ENCODE results near the gene PRKCH.

PRKCH gene

DNA sequence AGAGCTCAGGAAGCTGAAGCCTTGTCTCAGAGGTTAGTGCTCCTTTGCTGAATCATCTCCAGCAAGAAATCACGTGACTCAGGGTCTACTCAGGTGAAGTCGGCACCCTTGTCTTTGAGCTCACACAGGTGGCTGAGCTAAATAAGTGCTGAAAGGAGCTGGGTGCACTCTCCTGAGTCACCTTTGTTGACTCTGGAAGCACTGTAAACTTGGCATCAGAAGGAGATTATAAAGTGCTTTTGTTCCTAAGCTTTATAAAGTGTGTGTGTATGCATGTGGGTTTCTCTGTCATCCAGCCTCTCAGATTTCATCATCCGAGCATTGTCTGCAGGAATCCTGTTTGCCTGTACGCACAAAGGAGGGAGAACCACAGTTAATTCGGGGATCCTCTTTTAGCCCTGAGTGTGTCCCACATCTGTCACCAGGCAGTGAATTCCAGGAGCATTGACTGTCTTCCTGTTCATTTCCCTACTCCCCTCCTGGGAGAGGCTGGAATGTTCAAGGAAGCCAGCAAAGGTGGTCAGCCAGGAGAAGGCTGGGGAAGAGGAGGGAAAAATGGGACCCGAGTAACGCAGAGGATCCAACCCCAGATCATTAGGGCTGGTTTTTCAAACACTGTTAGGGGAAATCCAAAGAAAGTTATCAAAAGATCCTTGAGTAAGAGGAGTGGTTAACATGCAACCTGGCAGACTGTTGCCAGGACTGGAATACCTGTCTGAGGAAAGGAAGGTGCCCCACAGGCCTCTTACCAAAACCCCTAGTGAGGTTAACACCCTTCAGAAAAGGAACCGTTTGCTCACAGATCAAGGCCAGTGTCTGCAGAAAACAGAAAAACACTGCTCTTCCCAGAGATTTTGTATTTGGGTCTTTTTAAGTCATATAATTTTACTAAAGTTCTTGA lies 216.4 kb downstream of the PRKCH start:
- peak; percentile 56 for DNase-seq

DNA sequence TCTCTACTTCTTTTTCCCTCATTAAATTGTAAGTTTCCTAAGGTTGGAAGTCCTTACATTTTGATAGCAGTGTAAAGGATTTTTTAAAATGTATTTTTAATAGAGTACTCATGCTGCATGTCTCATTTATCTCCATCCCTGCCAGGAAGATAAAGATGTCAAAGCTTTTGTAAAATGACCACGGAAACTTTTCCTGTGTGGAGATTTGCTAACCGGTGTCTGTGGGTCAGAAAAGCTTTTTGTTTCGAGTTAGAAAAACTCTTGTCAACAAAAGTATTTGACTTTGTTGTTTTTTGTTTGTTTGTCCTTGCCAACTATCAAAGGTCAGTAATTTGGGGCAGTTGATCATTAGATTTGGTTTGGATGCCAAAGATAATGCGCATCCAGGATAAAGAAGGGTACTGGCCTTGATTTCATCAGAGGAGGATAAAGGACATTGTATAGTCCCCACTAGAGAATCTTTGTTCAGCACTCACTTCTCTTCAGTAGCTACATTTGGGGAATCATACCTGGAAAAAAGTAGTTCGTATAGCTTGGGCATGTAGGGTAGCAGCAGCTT lies 217.2 kb downstream of the PRKCH start:
- DNase-seq: no peak

DNA sequence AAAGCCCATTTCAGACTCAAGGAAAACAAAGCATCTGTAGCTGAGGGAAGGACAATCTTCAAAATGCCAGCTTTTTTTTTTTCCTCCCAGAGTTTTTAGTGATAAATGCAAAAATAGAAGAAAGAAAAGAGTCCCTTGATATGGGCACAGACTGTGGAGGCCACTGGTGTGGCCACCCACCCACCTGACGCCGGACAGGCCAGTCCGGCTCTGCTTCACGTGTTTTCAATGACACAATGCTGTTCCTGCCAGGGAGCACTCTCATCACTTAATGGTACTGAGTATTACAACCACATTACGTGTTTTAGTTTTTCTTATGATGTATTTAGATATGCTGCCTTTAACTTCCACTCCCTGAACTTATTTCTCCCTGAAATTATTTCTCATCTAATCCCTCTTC lies 218.3 kb downstream of the PRKCH start:
- no peak for DNase-seq

DNA sequence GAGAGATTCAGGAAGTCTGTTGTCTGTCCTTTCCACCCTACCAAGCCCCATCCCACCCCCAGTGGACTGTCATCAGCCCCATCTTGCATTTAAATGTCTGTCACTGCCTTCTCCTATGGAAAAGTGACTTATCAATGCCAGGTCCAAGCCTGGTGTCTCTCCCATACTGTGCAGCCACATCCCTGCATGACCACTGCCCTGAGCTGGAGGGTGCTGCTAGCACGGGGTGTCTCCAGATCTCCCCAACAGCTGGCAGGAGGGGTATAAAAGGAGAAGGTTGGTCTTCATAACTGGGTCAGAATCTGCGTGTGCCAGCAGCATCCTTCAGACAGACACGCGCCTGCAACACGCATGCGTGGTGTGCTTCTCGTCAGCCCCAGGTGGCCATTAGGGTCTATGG lies 219.6 kb downstream of the PRKCH start:
- no peak for DNase-seq

DNA sequence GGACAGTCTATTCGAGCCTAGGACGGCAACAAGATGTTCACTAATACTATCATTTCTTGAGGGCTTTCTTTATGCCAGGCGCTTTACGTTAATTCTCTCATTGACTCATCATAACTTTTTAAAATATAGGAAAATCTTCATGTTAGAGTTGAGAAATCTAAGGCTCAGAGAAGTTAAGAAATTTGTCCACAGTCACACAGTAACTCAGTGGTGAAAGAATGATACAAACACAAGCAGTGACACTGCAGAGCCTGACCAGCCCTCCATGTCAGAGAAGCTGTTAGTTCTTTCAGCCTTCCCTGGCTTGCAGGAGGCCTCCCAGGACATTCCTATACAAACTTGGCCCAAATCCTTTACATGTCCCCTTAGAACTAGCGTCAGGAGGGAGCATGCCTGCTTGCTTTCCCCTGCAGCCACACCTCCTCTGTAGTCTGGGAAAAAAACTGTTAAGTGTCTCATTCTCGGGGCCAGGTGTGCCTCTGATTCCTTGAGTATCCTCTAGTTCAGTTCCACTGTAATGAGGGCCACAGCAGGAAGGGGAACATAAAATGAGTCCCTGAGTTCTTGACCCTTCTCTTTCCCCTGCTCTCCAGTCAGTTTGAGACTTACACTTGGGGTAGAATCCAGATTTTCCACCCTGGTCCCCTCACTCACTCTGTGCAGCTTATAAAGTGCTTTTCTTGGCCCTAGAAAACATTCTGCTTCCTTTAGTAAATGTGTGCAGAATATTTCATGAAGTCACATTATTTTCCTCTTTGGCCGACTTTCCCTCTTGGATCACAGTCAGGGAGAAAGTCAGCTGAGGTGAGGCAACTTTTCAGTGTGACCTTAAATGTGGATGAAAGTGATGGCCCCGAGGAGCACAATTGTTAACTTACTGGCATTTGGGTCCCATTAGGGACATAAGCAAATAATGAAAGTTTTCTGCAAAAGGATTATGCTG lies 221.7 kb downstream of the PRKCH start:
- no peak for DNase-seq

DNA sequence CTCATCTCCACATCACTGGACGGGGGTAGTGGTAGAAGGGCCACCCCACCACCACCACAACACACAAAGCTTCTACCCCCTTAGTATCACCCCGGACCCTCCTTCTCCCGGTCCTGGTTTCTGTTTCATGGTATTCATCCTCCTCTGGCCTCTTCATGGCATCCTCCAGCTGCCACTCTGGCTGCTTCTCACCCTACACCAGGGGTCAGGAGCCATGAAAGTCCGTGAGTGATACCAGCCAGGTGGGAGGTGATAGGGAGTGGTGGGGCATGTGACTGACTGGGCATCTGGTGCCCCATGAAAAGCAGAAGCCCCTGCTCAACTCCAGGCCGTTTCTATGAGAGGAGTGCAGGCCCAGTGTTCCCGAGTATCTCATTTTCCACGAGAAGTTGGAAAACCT lies 222.6 kb downstream of the PRKCH start:
- no peak for DNase-seq

DNA sequence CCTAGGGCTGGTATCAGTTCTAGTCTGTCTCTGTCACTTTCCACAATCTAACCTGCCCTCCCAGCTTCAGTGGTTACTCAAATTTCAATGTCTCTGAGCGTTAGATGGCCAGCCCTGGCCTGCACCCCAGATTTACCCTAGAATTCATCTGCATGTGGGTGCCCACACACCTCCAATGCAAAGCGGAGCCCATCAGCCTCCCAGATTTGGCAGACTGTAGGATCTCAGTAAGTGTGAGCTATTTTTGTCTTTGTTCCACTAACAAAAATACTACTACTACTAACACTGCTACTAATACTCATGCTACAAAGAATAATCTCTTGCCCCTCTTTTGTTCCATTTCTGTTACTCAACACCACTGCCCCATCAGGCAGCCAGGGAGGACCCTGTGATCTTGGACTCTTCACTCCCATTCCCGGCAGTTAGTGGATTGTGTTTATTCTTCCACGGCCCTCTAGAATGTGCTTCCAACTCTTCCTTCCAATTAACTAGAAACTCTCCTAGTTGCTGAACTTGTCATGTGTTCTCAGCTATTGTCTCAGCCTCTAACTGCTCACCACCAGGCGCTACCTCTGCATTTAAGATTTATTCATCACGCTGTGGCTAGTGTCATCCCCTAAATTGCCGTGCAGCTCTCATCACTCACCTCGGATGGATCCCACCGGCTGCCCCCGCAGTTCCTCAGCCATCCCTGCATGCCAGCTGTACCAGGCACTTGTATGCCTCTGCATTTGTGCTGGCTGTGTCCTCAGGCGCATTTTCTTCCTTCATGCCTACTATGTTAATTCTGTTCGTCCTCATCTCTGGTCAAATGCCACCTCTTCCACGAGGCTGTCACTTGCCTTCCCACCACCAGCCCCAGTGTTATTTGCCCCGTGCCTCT lies 223.3 kb downstream of the PRKCH start:
- DNase-seq: no peak

DNA sequence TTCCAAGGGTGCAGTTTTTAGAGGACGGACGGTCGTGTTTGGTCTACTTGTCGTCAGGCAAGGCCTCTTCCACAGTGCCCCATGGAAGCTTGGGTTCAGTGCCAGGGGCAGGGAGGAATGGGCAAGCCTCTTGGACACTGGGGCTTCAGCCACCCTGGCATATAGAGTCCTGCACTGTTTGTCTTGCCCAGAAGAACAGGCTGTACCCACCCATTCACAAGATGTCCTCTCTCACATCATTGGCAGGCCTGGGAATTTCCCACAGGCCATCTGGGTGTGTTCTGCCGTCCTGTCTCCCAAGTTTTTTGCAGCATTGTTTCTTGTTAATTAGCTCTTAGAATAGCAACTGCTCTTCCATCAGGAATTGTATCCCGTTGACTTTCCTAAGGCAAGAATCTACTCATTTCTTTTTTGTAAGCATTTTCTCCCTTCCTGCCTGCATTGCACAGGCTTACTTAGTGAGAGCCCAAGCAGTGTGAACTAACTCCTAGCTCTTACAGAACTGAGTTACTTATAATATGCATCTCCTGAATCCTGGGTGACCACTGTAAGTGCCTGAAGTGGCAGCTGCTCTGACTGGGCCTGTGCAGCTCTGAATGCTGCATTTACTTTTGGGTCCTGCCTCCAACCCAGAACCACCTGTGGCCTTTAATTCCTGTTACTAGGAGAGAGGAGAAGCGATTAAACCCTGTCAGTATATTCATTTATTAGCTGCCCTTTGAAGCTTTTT lies 224.5 kb downstream of the PRKCH start:
- no peak for DNase-seq

DNA sequence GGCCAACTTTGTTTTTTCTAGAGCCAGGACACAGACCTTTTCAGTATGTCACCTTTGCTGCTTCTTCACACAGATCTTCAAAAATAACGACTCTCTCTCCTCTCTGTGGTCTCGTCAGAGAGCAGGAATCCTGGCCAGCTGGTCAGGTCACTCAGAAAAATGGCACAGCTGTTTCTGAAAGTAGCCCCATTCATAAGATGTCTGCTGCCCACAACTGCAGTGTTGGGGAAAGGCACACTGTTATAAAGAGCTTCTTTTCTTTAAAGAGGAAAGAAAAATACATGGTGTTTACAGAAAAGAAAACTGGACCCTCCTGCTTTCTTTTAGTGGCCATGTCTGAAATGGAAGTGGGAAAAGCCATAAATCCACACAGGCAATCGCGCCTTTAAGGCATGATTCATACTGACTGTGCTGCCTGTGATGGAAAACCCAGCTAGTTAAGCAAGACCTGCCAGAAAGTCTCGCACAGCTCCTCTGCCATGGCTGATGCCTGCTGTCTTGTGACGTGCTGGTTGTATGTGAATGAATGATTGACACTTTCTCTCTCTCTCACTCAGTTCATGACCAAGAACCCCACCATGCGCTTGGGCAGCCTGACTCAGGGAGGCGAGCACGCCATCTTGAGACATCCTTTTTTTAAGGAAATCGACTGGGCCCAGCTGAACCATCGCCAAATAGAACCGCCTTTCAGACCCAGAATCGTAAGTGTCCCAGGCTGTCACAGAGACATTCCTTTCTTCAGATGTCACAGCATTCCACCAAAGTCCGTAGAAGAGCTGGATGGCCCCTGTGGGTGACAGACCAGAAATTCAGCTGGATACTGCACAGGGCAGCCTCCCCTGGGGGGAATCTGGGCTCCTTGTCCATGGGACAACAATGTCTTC lies 226.0 kb downstream of the PRKCH start:
- no peak for DNase-seq

DNA sequence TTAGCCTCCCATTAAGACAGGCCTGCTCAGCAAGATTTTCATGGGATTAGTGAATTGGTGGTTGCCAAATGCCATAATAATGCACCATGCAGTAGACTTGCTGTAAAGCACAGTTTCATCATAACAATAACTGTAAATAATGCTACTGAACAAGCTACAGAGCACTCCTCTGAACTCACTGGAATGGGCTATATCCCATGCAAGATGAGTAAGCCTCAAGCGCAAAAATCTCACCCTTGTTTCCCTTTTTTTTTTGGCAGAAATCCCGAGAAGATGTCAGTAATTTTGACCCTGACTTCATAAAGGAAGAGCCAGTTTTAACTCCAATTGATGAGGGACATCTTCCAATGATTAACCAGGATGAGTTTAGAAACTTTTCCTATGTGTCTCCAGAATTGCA lies 228.0 kb downstream of the PRKCH start:
- no peak for DNase-seq

DNA sequence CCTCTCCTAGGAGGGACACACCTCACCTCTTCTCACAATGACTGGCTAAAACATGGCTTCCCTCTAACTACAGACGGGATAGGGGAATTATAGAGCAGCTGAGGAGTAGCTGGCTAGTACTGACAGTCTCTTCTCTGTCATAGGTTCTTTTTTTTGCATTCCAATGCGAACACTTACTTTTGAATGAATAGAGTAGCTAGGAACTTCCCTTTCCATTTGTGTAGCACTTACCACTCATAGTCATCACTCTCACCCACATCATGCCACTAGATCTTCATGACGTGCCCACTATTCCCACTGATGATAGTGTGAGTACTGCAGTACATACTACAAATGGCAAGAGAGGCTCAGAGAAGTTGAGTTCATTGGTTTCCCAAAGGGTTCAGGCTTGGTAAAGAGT lies 230.0 kb downstream of the PRKCH start:
- no peak for DNase-seq

DNA sequence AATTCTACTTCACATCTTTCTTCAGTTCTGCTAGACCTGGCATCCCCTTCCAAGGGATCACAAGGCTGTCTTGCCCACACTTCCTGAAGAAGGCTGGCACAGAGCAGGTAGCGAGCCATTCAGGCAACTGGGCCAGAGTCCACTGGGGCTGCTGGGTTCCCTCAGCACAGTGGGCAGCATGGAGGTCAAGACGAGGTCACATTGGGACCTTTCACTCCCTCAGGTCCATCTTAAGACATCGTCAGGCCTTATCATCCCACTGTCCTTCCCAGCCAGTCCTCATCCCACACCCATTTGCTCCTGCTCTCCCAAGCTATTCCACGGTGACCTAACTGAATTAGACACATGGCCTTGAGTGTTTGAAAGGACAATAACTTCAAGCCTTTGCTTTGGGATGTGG lies 230.9 kb downstream of the PRKCH start:
- DNase-seq: no peak

DNA sequence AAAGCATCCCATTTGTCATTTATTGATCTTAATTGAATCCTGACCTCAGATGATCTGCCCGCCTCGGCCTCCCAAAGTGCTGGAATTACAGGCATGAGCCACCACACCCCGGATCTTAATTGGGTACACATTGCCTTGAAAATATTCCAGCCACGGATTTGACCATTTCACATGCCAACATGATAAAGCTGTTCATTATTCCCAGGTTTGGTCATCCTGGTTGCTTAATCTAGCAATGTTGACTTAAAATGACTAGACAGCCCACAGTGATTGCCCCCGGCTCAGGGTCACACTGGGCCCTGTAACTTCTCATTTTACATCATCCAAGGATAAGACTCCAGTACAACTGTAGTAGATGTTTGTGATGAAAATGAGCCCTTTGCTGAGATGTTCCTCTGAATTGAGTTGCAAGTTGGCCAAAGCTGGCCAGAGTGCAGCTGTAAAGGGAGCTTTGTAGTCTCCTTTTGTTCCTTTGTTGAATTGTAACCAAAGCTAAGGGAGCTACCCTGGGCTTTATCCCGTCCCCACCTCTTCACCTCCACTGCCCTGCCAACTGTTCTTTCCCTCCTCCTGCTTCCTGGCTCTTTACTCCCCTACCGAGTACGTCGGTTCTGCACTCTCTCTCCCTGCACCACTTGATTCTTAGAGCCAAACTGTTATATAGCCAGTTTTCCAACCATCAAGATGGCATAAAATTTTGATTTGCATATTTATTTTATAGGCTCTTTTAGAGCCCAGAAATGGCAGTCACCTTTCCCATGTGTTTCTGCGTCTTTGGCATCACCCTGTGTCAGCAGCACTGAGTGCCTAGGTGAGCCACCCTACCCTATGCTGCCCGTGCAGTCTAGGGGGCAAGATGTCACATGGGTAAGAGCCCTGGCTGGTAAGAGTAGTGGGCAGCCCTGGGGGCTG lies 232.6 kb downstream of the PRKCH start:
- no peak for DNase-seq

DNA sequence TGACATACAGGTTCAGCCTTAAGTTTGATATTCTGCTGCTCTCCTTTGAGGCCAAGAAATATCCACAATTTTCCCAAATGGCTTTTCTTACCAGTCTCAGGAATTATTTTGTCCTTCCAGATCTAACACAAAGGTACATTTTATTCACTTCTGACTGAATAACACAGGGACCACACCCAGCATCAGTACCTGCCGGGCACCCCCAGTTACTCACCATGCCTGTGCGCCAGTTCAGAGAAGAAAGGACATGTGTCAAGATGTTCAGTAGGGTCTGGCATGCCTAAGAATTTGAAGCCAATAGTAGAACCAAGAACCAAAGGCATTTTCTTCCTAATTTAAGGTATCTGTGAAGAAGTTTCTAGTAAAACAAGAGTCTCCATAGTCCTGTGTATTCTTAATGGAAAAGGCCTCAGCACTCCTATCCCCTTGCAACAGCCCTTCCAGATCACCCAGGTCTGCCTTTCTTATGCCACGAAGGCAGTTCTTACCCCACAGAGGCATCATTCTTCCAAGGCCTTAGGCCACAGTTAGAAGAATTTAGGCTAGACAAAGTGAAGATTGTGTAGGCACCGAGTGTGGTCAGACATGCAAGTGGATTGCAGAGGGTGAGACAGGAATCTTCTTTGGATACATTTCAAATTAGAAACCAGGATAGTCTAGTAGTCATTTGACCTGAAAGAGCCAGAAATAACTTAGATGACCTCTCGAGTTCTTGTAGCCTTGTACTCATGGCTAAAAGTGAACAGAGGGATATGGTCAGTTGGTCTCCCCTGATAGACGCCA lies 233.9 kb downstream of the PRKCH start:
- no peak for DNase-seq

DNA sequence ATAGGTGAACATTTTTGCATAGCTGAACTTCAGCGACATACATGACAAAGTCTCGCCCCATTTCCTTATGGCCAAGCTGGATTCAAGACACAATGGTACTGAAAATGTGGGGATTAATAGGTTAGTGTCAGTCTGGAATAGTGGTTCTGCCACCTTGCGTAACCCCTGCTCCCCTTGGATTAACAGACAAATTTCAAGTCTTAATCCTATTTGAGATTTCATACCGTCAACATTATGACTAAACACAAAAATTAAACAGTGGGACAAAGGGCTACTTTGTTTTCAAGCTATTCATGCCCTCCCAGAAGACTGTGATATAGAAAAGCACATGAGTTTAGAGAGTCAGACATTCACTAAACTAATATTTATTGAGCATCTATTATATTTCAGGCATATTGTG lies 235.1 kb downstream of the PRKCH start:
- DNase-seq: peak; percentile 7

DNA sequence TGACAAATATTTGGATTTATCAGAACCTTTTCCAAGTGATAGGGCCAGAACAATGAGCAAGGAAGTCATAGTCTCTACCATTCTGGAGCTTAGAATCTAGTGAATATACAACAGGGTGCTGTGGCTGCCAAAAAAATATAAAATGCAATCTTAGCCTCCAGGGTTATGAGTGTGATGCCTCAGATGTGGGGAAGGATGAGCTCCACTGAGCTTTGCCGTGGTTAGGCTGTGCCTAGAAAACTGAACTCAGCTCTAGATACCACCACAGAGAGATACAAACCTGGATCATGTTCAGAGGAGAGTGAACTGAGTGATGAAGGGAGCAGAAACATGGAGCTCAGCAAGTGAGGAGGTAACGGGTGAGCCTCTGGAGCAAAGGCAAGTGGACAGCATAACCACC lies 235.9 kb downstream of the PRKCH start:
- no peak for DNase-seq

DNA sequence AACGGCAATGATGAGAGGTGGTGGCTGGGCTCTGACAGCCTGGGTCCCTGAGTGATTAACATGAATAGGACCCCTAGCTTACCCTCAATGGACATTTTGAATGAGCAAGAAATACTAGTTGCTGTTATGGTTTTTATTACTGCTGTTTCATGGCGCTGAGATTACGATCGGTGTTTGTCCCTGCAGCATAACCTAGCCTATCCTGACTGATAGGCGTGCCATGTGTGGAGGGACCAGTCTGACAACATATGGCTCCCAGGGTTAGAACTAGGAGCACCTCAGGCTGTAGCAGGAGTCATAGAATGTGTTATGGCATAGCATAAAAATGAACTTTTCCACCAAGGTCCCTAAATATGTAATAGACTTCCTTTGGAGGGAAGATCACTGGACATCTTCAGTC lies 236.5 kb downstream of the PRKCH start:
- DNase-seq: no peak

DNA sequence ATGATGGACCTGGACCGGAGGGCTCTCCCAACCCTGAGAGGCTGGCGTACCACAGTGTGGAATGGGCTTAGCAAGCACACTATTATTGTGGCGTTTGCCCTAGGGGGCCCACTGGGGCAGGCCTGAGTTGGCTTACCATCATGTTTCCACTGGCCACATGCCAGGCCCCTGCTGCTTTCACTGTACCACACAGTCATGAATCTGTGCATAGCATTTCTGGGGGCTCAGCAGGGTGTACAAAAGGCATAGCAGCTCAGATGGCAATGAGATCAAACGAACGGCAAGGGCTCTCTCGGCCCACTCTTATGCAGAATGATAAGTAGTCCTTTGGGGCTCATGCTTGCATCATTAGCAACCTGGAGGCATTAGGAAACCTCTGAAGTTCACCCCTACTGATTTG lies 236.9 kb downstream of the PRKCH start:
- DNase-seq: no peak
